ENCODE data around the gene IFITM2. TPM values are rescaled to one million over a fixed set of nuclear protein-coding genes. Genes with fewer than 3 reads are reported as not detected.
A peak's percentile ranks its signal among the peaks of the same experiment; 100 is the strongest.
"Not testable (repeated sequence)": the region's sequence is repeated elsewhere in the genome, so short reads cannot be mapped to it uniquely, and the experiment has no call there.

The IFITM2 gene
- total RNA-seq, 1 experiment from 2014 or later = 21.9 TPM

DNA sequence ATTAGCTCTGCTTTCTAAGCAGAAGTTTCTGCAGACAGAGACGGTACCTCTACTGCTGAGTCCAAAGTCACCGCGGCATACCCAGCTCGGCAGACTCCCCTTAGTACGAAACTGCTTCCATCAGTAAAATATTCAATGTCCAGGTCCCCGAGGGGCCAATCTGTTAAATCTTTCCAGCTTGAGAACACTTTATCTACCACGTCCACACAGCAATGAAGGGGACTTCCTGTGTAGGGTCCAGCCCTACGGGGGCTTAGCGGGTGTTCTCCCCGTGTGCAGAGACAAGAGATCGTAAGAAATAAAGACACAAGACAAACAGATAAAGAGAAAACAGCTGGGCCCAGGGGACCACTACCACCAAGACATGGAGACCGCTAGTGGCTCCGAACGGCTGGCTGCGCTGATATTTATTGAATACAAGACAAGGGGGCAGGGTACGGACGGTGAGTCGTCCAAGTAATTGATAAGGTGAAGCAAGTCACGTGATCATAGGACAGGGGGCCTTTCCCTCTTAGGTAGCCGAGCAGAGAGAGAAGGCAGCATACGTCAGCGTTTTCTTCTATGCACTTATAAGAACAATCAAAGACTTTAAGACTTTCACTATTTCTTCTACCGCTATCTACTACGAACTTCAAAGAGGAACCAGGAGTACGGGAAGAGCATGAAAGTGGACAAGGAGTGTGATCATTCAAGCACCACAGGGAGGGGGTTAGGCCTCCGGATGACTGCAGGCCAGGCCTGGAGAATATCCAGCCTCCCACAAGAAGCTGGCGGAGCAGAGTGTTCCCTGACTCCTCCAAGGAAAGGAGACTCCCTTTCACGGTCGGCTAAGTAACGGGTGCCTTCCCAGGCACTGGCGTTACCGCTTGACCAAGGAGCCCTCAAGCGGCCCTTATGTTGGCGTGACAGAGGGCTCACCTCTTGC is 17.2 kb downstream of the IFITM2 start:
- not testable (repeated sequence) for DNase-seq (ENCODE audit: low read depth)

DNA sequence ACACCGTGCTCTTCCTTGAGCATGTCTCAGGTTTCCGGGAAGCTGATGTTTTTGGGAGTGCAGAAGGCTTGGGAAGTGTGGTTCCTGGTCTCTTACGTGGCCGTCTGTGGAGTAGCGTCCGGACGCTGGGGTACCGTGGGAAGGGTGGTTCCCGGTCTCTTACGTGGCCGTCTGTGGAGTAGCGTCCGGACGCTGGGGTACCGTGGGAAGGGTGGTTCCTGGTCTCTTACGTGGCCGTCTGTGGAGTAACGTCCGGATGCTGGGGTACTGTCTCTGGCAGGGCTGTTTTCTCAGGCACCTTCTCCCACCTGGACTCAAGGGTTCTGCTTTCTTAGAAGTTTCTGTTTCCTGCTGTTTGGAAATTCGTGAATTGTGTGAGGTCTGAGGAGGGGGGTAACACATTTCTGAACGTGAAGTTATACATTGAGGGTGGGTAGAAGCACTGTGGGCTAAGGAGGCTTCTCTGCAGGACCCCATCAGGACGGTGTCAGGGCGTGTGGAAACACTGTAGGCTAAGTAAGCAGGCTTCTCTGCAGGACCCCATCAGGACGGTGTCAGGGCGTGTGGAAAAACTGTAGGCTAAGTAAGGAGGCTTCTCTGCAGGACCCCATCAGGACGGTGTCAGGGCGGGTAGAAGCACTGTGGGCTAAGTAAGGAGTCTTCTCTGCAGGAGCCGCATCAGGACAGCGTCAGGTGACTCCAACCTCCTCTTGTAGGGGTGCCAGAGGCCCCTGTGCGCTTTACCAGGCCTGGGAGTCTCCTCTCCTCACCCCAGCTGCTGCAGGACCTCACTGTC is 18.4 kb downstream of the IFITM2 start:
- no peak for DNase-seq (ENCODE audit: low read depth)

DNA sequence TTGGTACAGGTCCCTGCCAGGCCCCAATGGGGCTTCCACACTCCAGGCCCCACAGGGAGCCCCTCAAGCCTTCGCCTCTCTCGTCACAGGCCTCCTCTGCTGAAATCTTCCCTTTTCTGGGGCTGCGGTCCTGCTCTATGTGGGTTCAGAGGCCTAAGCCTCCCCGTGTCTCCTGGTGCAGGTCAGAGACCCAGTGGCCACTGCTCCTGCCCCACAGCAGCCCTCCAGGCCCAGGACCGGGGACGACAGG is 18.9 kb downstream of the IFITM2 start:
- no peak for DNase-seq (ENCODE audit: low read depth)

DNA sequence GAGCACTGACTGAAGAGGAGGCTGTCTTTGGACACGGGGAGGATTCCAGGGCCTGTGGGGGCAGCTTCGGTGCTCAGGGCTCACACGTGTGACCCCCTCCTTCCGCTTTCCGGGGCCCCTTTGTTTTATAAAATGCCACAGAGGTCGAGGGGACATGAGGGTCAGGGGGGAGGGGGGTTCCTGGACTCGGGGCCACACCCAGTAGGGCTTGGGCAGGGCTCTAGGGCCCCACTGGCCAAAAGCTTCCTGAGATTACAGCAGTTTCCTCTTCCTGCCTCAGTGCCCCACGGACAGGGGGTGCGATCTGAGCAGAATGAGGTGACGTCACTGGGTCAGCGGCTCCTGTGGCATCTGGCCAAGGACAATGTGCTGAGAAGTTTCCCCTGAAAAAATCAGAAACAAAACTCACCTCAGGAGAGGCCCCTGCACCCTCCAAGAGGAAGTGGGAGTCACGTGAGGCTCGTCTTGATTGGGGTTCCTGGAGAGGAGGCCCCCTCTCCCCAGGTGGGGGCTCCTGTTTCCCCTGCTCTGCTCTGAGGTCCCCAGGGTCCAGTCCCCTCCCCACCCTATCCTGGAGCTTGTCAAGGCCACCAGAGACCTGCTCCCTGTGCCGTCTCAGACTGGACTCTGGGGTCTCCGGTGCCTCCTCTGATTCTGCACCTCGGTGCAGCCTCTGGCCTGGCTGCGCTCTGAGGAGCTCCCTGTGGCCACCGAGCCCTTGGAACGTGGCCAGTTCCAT is 19.4 kb downstream of the IFITM2 start:
- no peak for DNase-seq (ENCODE audit: low read depth)

DNA sequence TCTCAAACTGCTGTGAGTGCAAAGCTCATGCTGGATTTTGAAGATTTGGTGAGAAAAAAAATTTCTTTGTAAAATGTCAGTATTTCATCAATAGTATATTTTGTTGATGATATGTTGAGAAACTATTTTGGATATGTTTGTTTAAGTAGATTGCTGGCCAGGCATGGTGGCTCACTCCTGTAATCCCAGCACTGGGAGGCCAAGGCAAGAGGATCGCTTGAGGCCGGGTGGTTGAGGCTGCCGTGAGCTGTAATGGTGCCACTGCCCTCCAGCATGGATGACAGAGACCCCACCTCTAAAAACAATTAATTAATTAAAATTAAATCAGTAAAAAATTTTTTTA is 19.9 kb downstream of the IFITM2 start:
- no peak for DNase-seq (ENCODE audit: low read depth)

DNA sequence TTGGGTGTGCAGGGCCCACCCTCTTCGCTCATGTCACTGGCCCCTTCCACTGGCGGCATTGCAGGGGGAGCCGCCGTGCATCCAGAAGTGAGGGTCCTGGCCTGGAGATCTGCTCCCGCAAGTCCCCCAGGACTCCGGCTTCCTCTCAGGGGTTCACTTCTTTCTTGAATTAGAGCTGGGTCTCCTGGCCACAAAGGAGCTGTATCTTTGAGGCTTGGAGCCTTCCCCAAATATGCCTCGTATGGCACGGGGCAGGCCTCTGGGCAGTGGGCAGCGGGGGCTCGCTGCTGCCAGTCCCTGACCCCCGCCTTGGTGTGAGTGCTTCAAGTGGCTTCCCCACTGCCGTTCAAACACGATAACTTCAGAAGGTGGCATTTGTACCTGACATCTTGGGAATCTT is 20.4 kb downstream of the IFITM2 start:
- no peak for DNase-seq (ENCODE audit: low read depth)

DNA sequence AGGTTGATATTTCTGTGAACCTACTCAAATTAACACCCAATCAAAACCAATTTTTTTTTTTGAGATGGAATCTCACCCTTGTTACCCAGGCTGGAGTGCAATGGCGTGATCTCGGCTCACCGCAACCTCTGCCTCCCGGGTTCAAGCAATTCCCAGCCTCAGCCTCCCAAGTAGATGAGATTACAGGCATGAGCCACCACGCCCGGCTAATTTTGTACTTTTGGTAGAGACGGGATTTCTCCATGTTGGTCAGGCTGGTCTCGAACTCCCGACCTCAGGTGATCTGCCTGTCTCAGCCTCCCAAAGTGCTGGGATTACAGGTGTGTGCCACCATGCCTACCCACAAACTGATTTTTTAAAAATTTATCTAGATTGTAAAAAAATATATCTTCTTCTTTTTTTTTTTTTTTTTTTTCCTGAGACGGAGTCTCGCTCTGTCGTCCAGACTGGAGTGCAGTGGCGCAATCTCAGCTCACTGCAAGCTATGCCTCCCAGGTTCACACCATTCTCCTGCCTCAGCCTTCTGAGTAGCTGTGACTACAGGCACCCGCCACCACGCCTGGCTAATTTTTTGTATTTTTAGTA is 21.0 kb downstream of the IFITM2 start:
- DNase-seq (ENCODE audit: low read depth) = not testable (repeated sequence)

DNA sequence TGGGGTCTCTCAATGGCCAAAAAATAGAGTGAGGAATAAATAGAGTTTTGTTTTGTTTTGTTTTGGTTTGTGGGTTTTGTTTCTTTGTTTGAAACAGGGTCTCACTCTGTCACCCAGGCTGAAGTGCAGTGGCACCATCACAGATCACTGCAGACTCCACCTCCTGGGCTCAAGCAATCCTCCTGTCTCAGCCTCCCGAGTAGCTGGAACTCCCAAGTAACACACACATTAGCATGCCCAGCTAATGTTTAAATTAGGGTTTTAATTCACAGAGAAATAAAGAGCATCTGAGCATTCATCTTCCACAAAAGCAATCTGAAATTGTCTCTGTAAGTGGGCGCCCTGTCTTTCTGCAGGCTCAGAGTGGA is 22.3 kb downstream of the IFITM2 start:
- no peak for DNase-seq (ENCODE audit: low read depth)

DNA sequence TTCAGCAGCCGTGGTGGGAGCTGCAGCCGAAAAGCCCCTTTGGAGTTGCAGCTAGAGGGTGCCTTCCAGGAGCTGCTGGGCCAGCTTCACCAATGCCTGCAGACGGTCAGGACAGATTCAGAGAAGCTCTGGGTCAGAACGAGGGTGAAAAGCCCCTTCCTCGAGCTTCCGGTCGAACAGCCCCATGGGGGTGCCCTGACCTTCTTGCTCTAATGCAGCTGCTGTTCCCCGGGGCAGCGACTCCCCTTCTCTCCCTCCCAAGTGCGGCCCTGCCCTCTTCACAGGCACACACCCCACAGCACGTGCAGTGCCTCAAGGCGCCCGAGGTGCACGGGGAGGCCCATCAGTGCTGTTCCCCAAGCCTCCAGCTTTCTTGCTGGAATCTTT is 22.7 kb downstream of the IFITM2 start:
- DNase-seq (ENCODE audit: low read depth) = no peak

DNA sequence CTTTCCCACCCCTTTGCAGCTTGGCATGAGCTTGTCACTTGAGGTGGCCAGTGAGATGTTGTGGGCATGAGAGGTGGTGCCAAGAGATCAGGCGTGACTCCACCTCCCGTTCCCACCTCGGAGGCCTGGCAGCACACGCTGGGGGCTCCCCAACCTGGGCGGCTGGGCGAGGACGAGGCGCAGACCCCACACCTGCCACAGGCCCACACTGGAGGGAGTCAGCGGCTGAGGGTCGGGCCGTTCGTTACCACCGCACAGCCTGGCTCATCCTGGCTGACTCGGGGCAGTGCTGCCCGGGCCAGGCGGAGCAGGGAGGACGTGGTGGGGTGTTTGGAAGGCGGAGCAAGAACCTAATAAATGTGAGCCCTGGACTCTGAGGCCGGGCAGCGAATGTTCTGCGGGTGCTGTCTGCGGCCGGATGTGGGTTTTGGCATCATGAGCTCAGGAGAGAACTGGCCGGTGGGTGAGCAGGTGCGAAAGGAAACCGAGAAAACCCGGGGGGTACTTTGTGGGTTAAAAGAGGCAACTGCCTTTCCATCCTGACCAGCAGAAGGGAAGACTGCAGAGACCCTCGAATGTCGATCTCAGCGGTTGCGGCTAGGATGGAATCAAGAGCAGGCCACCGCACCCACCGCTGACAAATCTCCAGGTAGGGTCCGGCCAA is 23.2 kb downstream of the IFITM2 start:
- no peak for DNase-seq (ENCODE audit: low read depth)

DNA sequence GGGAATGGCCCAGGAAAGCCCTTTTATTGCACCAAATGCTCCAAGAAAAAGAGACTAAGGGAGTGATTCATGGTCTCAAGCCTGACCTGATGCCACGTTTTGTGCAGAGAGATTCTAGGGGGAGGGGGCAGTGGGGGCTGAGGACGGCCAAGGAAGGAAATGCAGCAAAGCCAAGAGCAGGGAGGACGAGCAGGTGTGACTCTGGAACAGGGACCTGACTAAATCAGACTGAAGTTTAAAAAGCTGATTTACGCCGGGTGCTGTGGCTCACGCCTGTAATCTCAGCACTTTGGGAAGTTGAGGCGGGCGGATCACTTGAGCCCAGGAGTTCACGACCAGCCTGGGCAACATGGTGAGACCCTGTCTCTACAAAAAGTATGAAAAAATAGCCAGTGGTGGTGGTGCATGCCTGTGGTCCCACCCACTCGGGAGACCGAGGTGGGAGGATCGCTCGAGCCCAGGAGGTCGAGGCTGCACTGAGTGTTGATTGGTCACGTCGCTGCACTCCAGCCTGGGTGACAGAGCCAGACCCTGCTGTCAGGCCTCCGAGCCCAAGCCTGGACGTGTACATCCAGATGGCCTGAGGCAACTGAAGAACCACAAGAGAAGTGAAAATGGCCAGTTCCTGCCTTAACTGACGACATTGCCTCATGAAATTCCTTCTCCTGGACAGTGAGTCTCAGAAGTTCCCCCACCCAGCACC is 23.9 kb downstream of the IFITM2 start:
- no peak for DNase-seq (ENCODE audit: low read depth)

DNA sequence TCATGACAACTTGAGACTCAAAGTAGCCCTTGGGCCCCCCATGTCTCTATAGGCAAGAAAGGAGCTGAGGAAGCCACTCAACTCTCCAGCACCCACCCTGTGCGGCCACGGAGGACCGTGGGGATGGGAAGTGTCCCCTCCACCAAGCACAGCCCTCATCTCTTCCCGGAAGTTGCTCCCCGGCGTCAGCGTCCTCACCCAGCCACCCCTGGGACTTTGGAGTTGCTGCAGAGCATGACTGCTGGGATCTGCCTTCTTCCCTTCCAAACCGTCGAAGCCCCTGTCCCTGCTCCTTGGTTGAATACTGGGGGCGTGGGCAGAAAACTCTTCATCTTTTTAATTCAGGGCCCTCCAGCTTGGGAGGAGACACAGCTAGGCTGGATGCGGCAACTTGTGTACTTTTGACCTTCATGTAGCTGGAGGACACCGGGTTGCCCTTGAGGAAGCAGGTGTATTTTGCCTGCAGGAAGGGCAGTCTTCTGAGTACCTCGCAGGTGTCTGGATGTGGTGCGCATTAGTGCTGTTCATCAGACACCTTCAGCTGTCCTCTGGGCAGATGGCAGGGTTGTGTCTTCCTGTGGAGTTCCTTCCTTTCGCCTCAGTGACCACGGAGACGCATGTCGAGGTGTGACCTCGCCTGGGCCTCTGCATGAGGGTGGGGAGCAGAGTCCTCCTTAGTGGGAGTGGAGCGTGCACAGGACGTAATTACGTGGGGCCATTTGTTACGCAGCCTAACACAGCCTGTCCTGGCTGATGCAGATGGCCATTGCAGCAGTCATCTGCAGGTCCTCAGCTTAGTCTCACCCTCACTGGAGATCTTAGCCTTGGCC is 25.2 kb downstream of the IFITM2 start:
- DNase-seq (ENCODE audit: low read depth) = no peak

DNA sequence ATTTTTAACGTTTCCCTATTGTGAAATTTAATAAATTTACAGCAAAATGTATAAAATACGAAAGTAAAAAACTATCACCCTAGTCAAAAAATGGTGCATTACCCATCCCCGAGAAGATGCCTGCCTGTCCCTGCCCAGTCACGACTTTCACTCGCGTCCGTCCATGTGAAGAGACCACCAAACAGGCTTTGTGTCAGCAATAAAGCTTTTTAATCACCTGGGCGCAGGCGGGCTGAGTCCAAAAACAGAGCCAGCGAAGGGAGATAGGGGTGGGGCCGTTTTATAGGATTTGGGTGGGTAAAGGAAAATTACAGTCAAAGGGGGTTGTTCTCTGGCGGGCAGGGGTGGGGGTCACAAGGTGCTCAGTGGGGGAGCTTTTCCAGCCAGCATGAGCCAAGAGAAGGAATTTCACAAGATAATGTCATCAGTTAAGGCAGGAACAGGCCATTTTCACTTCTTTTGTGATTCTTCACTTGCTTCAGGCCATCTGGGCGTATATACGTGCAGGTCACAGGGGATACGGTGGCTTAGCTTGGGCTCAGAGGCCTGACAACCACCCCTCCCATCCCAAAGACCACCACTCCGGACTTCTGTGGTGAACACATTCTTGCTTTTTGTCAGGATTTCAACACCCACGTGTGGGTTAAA is 26.1 kb downstream of the IFITM2 start:
- DNase-seq (ENCODE audit: low read depth) = not testable (repeated sequence)

DNA sequence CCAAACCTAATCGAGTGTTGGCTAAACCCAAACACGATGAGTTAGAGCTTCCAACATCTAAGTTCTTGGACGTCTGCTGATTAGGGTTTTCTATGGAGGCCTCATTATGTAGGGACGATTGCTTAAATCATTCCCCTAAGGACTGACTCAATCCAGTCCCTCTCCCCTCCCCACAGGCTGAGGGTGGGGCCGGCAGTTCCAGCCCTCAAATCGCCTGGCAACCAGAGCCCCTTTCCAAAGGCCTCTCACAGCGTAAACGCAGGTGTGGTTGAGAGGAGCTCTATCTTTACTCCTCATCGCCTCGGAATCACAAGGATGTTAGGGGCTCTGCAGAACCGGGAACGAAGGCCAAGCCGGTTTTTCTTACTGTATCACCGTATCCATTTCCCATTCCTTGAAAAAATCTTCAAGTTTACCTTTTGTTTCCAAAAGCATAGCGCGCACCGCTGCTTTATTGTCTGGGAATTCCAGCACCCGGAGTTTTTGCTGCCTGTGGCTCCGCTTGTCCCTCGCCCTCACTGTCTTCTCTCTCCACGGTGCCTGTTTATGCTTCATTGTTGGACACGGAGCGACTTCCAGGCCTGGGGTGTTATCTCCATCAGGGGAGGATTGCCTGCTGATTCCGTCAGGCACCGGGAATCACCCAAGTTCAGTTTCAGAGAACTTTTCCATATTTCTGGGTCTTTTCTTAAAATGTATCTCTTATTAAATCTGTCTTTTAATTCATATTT is 26.8 kb downstream of the IFITM2 start:
- no peak for DNase-seq (ENCODE audit: low read depth)

DNA sequence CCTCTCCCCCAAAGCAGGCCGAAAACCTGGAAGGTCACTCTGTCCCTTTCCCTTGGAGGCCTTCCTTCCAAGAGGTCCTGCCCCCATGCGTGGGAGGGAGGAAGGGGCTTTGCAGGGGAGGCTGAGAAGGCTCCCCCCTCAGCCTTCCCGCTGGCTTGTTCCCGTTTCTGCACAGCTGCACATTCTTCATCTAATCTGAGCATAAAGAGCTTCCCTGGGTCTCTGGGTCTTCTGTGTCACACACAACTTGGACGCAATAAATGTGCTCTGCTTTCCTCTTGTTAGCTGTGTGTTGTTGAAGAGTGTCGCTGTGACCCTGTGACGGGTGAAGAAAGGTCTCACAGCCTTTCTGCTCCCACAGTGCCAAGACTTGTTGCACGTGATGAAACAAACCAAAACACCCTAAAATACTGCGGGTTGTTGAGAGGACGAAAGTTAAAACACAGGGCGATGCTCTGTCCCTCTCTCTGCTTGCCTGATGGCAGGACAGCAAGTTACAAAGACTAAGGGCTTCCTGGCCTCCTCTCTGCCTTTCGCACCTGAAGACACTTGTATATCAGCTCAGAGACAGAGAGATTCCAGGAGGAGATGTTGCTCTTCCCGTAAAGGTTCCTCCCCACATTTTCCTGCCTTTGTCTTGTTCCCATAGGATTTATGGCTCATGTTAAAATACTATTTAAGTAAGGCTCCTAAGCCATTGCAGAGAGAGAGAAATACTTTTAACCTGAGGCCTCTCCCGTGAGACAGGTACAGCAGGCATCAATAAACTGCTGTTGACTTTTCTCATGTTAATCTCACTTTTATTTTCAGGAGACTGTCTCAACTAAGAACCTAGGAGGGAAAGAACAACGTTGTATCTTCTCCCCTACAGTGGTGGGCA is 28.4 kb downstream of the IFITM2 start:
- peak; percentile 12 for DNase-seq (ENCODE audit: low read depth)

DNA sequence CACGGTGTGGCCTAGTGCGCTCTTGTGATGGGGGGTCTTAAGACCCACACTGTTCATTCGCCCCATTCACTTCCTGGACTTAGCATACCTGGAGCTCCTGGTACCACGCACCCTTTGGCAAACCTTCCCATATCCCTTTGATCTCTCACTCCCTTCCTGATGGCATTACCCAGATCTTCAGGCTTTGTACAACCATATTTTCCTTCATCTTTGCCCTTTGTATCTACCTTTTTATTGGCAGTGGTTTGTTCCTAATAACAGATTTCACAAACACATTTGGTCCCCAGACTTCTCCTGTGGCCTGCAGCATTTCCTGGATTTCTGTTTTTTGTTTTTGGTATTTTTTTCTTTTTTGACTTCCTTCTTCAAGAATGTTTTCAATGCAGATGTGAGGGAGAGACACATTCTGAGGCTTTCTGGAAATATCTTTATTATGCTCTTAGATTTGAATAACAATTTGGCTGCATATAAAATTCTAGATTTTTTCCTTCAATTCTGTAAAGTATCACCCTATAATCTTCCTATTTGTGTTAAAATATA is 29.1 kb downstream of the IFITM2 start:
- DNase-seq (ENCODE audit: low read depth) = no peak

DNA sequence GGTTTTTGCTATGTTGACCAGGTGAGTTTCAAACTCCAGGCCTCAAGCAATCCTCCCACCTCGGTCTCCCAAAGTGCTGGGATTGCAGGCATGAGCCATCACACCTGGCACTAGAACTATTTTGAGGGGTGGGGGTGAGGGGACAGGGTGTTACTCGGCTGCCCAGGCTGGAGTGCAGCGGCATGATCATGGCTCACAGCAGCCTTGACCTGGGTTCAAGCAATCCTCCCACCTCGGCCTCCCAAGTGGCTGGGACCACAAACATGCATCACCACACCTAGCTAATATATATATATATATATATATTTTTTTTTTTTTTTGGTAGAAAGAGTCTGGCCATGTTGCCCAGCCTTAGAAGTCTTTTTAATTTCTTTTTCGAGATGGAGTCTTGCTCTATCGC is 30.1 kb downstream of the IFITM2 start:
- DNase-seq (ENCODE audit: low read depth) = no peak

DNA sequence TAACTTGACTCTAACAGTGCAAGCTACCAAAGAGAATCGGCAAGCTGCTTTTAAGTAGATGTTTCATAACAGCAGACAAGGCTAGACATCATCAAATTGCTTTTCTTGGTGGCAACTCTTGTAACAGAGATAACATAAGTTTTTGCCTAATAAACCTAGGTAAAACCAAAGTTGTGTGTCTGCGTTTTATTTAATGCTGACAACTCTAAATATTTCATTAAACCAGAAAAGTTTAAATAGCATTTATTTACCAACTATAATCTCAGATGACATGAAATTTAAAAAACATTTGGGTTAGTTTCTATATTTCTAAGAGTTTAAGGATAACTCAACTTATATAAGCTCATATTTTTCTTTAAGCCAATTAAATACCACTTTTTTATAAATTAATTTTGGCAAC is 32.3 kb downstream of the IFITM2 start:
- no peak for DNase-seq (ENCODE audit: low read depth)

Measured in LHCN-M2 (cell line).